Esophagus muscularis mucosa (tissue), 4 donors: ENCODE measurements around the gene NFYB. TPM values are rescaled to one million over a fixed set of nuclear protein-coding genes. Genes with fewer than 3 reads are reported as not detected.

Experiments used
- DNase-seq: peaks from one replicate; pipeline ENCODE4 v3.0.0-alpha.2; 2017; ENCODE audit errors: extremely low spot score
- H3K27ac ChIP-seq, 4 donors: fragments of 200-600 bp; sonication (generic); replicated peaks in 1 of 4; 1 replicate in 3 of 4; 2 replicates in 1 of 4; pipeline ENCODE4 v1.5.1; 2016 to 2019; ENCODE audit warnings: mild to moderate bottlenecking in 1 of 4
- H3K27me3 ChIP-seq, 4 donors: fragments of 200-600 bp; sonication (generic); one replicate each; pipeline versions ENCODE4 v1.5.1 to v1.6.0; 2016 to 2019
- H3K36me3 ChIP-seq, 4 donors: fragments of 200-600 bp; sonication (generic); one replicate each; pipeline ENCODE4 v1.5.1; 2016 to 2019
- H3K4me1 ChIP-seq, 4 donors: fragments of 200-600 bp; sonication (generic); one replicate each; pipeline ENCODE4 v1.5.1; 2016 to 2019
- H3K4me3 ChIP-seq, 4 donors: fragments of 200-600 bp; sonication (generic); 1 replicate in 2 of 4; 2 replicates in 2 of 4; pipeline ENCODE4 v1.5.1; 2016 to 2019; ENCODE audit warnings: mild to moderate bottlenecking in 4 of 4, moderate library complexity in 1 of 4
- H3K9me3 ChIP-seq, 4 donors: fragments of 200-600 bp; sonication (generic); 1 replicate in 3 of 4; 2 replicates in 1 of 4; pipeline ENCODE4 v1.5.1; 2016 to 2019
- CTCF ChIP-seq, 3 experiments: fragments of 200-600 bp in 2 of 3; fragments of 450-650 bp in 1 of 3; sonication (generic) in 2 of 3; IDR thresholded peaks; one replicate each; pipeline ENCODE4 v1.5.1; 2017 to 2019; ENCODE audit warnings: antibody characterized with exemption in 3 of 3, mild to moderate bottlenecking in 2 of 3, moderate library complexity in 1 of 3
- EP300 ChIP-seq: sonication (generic); formaldehyde crosslinking; IDR thresholded peaks from one replicate; pipeline ENCODE4 v1.6.1; 2017; ENCODE audit warnings: antibody characterized with exemption
- POLR2A ChIP-seq: fragments of 450-650 bp; IDR thresholded peaks from one replicate; pipeline ENCODE4 v1.6.1; 2017; ENCODE audit warnings: antibody characterized with exemption, moderate library complexity, mild to moderate bottlenecking, low read depth
- POLR2AphosphoS5 ChIP-seq, 2 donors: sonication (generic); formaldehyde crosslinking; IDR thresholded peaks; one replicate each; pipeline ENCODE4 v1.6.1; 2017; ENCODE audit warnings: antibody characterized with exemption in 2 of 2
- WGBS: methylation state at CpG from one replicate; pipeline ENCODE4 v1.1.5; 2018; 5-methylcytosine and 5-hydroxymethylcytosine counted together
- intact Hi-C: fragments of 100-400 bp; cut with DNase I; formaldehyde crosslinking; loops from one replicate; pipeline ENCODE4 v1.15.1; 2023
- total RNA-seq, 4 donors: library from RNA; depleted of rRNA; stranded (reverse); fragments of >200 nt; gene quantifications; one replicate each; pipeline versions ENCODE4 v1.1.0 to v1.2.1, GENCODE V29; 2016

The NFYB gene
- total RNA-seq, 4 donors from 2014 or later: 67.7 to 90.9 (median 82.4) TPM

- TF ChIP-seq POLR2AphosphoS5 (IDR thresholded peaks at IDR 0.05) (no peak), CTCF (IDR thresholded peaks at IDR 0.05) (no peak), EP300 (no peak), POLR2A (no peak)
- intact Hi-C loops: no loop called here
- Histone ChIP-seq H3K4me3 (no peak overlapping the region), H3K36me3 (peaks cover 53 to 100% (median 77%) of the 10 kb centered on the region in 4 donors), H3K27ac (no peak overlapping the region), H3K27me3 (no peaks in the 10 kb centered on the region), H3K4me1 (no peaks in the 10 kb centered on the region), H3K9me3 (no peaks in the 10 kb centered on the region)
- 88% methylated on average over 2 of the region's 2 CpGs for WGBS
- no peak for DNase-seq
Measured at GRCh38 chr12:104097954-104098353, 40.1 kb downstream of the NFYB start.

GRCh38 chr12:104095289-104095688 is 42.7 kb downstream of the NFYB start:
- Histone ChIP-seq H3K27me3 (no peaks in the 10 kb centered on the region), H3K9me3 (no peaks in the 10 kb centered on the region), H3K36me3 (peaks cover 42 to 96% (median 73%) of the 10 kb centered on the region in 4 donors), H3K27ac (no peak overlapping the region), H3K4me3 (no peak overlapping the region), H3K4me1 (no peaks in the 10 kb centered on the region)
- TF ChIP-seq POLR2AphosphoS5 (IDR thresholded peaks at IDR 0.05): no peak
- TF ChIP-seq CTCF (IDR thresholded peaks at IDR 0.05): no peak
- no peak for TF ChIP-seq POLR2A
- TF ChIP-seq EP300: no peak
- no peak for DNase-seq
- intact Hi-C loops: no loop called here
- 90% methylated on average over 1 of the region's 1 CpG for WGBS

- no peak overlapping the region for H3K27ac ChIP-seq
- H3K36me3 ChIP-seq: peaks cover 41 to 96% (median 74%) of the 10 kb centered on the region in 4 donors
- TF ChIP-seq POLR2A (no peak), CTCF (IDR thresholded peaks at IDR 0.05) (no peak), POLR2AphosphoS5 (IDR thresholded peaks at IDR 0.05) (no peak), EP300 (no peak)
- no peaks in the 10 kb centered on the region for H3K27me3 ChIP-seq
- H3K4me1 ChIP-seq: no peaks in the 10 kb centered on the region
- H3K9me3 ChIP-seq: no peaks in the 10 kb centered on the region
- no peak overlapping the region for H3K4me3 ChIP-seq
- no peak for DNase-seq
- intact Hi-C loops: no loop called here
- WGBS: 87% methylated on average over 3 of the region's 3 CpGs
Measured at GRCh38 chr12:104094284-104094683, 43.7 kb downstream of the NFYB start.

GRCh38 chr12:104091136-104091535 is 46.9 kb downstream of the NFYB start:
- intact Hi-C loops: no loop called here
- no peak for TF ChIP-seq POLR2A
- no peak for TF ChIP-seq POLR2AphosphoS5 (IDR thresholded peaks at IDR 0.05)
- TF ChIP-seq EP300: no peak
- TF ChIP-seq CTCF (IDR thresholded peaks at IDR 0.05): no peak
- Histone ChIP-seq H3K4me3 (no peak overlapping the region), H3K4me1 (no peaks in the 10 kb centered on the region), H3K9me3 (no peaks in the 10 kb centered on the region), H3K27ac (no peak overlapping the region), H3K36me3 (peaks cover 51 to 96% (median 81%) of the 10 kb centered on the region in 4 donors), H3K27me3 (no peaks in the 10 kb centered on the region)
- no peak for DNase-seq
- WGBS: 95% methylated on average over 4 of the region's 4 CpGs

- WGBS: 100% methylated on average over 1 of the region's 1 CpG
- intact Hi-C loops: no loop called here
Measured at GRCh38 chr12:104090685-104091084, 47.3 kb downstream of the NFYB start.

More at GRCh38 chr12:104090685-104091084, 47.3 kb downstream of the NFYB start:
- Histone ChIP-seq H3K4me1 (no peaks in the 10 kb centered on the region), H3K36me3 (peaks cover 48 to 96% (median 81%) of the 10 kb centered on the region in 4 donors), H3K4me3 (no peak overlapping the region), H3K27ac (no peak overlapping the region), H3K27me3 (no peaks in the 10 kb centered on the region), H3K9me3 (no peaks in the 10 kb centered on the region)
- TF ChIP-seq POLR2A (no peak), EP300 (no peak), POLR2AphosphoS5 (IDR thresholded peaks at IDR 0.05) (no peak), CTCF (IDR thresholded peaks at IDR 0.05) (no peak)
- no peak for DNase-seq
